ENCODE data around the gene PAX5.

Gene PAX5

GRCh38 chr9:36968574-36969215 lies 65.4 kb downstream of the PAX5 start:
- no peaks in the 10 kb centered on the region for H3K9me2 ChIP-seq (replicated peaks; ENCODE audit: control insufficient read depth, low read length)
- peaks cover 93% of the 10 kb centered on the region for H3K36me3 ChIP-seq (ENCODE audit: control insufficient read depth, low read length)
- H4K20me1 ChIP-seq (ENCODE audit: control insufficient read depth, insufficient read depth, low read depth, low read length): peaks cover 16% of the 10 kb centered on the region
- H3K79me2 ChIP-seq (ENCODE audit: control insufficient read depth, low read length): peaks cover 83% of the 10 kb centered on the region
- H3K9me3 ChIP-seq (ENCODE audit: control insufficient read depth, insufficient read depth, low read length): no peaks in the 10 kb centered on the region
- H3K4me1 ChIP-seq (ENCODE audit: control insufficient read depth, low read length): no peaks in the 10 kb centered on the region
- H3K27me3 ChIP-seq (ENCODE audit: control insufficient read depth, low read length): no peaks in the 10 kb centered on the region
- no peak overlapping the region for H3K4me3 ChIP-seq (ENCODE audit: low read length)
- H3K27ac ChIP-seq (ENCODE audit: low read depth, low read length): no peak overlapping the region
- H3F3A ChIP-seq (ENCODE audit: control insufficient read depth, insufficient read depth): 0 out of 2 replicates have a peak, but pooled peaks cover 2% of the 10 kb centered on the region
- no peak for TF ChIP-seq CTCF (IDR thresholded peaks at IDR 0.05; ENCODE audit: low read depth, low read length, poor library complexity, severe bottlenecking)
- no peak for TF ChIP-seq EZH2phosphoT487 (IDR thresholded peaks at IDR 0.05; ENCODE audit: borderline replicate concordance, low read length)
- H3K4me2 ChIP-seq (ENCODE audit: low read length): no peak overlapping the region

- Histone ChIP-seq H3K9me3 (ENCODE audit: control insufficient read depth, insufficient read depth, low read length) (no peaks in the 10 kb centered on the region), H3K4me2 (ENCODE audit: low read length) (no peak overlapping the region), H3K4me3 (ENCODE audit: low read length) (no peak overlapping the region), H3K9me2 (replicated peaks; ENCODE audit: control insufficient read depth, low read length) (no peaks in the 10 kb centered on the region), H3F3A (ENCODE audit: control insufficient read depth, insufficient read depth) (0 out of 2 replicates have a peak, but pooled peaks cover 2% of the 10 kb centered on the region), H4K20me1 (ENCODE audit: control insufficient read depth, insufficient read depth, low read depth, low read length) (peaks cover 14% of the 10 kb centered on the region), H3K27ac (ENCODE audit: low read depth, low read length) (no peak overlapping the region), H3K79me2 (ENCODE audit: control insufficient read depth, low read length) (peaks cover 84% of the 10 kb centered on the region), H3K36me3 (ENCODE audit: control insufficient read depth, low read length) (peaks cover 95% of the 10 kb centered on the region), H3K4me1 (ENCODE audit: control insufficient read depth, low read length) (no peaks in the 10 kb centered on the region), H3K27me3 (ENCODE audit: control insufficient read depth, low read length) (no peaks in the 10 kb centered on the region)
- TF ChIP-seq EZH2phosphoT487 (IDR thresholded peaks at IDR 0.05; ENCODE audit: borderline replicate concordance, low read length) (no peak), CTCF (IDR thresholded peaks at IDR 0.05; ENCODE audit: low read depth, low read length, poor library complexity, severe bottlenecking) (no peak)
These were observed 66.1 kb downstream of the PAX5 start for GRCh38 chr9:36967997-36968396.

GRCh38 chr9:36966371-36967097 lies 67.5 kb downstream of the PAX5 start:
- Histone ChIP-seq H3K4me1 (ENCODE audit: control insufficient read depth, low read length) (no peaks in the 10 kb centered on the region), H3K27me3 (ENCODE audit: control insufficient read depth, low read length) (no peaks in the 10 kb centered on the region), H3K79me2 (ENCODE audit: control insufficient read depth, low read length) (peaks cover 85% of the 10 kb centered on the region), H3K9me3 (ENCODE audit: control insufficient read depth, insufficient read depth, low read length) (no peaks in the 10 kb centered on the region), H3K4me2 (ENCODE audit: low read length) (no peak overlapping the region), H3K9me2 (replicated peaks; ENCODE audit: control insufficient read depth, low read length) (no peaks in the 10 kb centered on the region), H3K27ac (ENCODE audit: low read depth, low read length) (no peak overlapping the region), H3F3A (ENCODE audit: control insufficient read depth, insufficient read depth) (no peaks in the 10 kb centered on the region), H3K36me3 (ENCODE audit: control insufficient read depth, low read length) (peaks cover 97% of the 10 kb centered on the region), H4K20me1 (ENCODE audit: control insufficient read depth, insufficient read depth, low read depth, low read length) (peaks cover 14% of the 10 kb centered on the region), H3K4me3 (ENCODE audit: low read length) (no peak overlapping the region)
- no peak for TF ChIP-seq EZH2phosphoT487 (IDR thresholded peaks at IDR 0.05; ENCODE audit: borderline replicate concordance, low read length)

- H3K9me3 ChIP-seq (ENCODE audit: control insufficient read depth, insufficient read depth, low read length): no peaks in the 10 kb centered on the region
- H3K4me3 ChIP-seq (ENCODE audit: low read length): no peak overlapping the region
- H3K79me2 ChIP-seq (ENCODE audit: control insufficient read depth, low read length): peaks cover 82% of the 10 kb centered on the region
- no peak overlapping the region for H3K4me2 ChIP-seq (ENCODE audit: low read length)
- no peaks in the 10 kb centered on the region for H3K4me1 ChIP-seq (ENCODE audit: control insufficient read depth, low read length)
- H3K27me3 ChIP-seq (ENCODE audit: control insufficient read depth, low read length): no peaks in the 10 kb centered on the region
- peaks cover 14% of the 10 kb centered on the region for H4K20me1 ChIP-seq (ENCODE audit: control insufficient read depth, insufficient read depth, low read depth, low read length)
- H3K27ac ChIP-seq (ENCODE audit: low read depth, low read length): no peak overlapping the region
- peaks cover 98% of the 10 kb centered on the region for H3K36me3 ChIP-seq (ENCODE audit: control insufficient read depth, low read length)
- no peaks in the 10 kb centered on the region for H3K9me2 ChIP-seq (replicated peaks; ENCODE audit: control insufficient read depth, low read length)
- no peaks in the 10 kb centered on the region for H3F3A ChIP-seq (ENCODE audit: control insufficient read depth, insufficient read depth)
- TF ChIP-seq EZH2phosphoT487 (IDR thresholded peaks at IDR 0.05; ENCODE audit: borderline replicate concordance, low read length) (no peak), CTCF (IDR thresholded peaks at IDR 0.05; ENCODE audit: low read depth, low read length, poor library complexity, severe bottlenecking) (no peak)
These were observed 69.3 kb downstream of the PAX5 start for GRCh38 chr9:36964791-36965190.

All from DOHH2 (cell line).